ENCODE measurements around the gene CDC42SE1.
"Not testable (repeated sequence)": the region's sequence is repeated elsewhere in the genome, so short reads cannot be mapped to it uniquely, and the experiment has no call there.

The CDC42SE1 gene

GRCh38 chr1:151059109-151060006 is at the start of gene CDC42SE1:
Gene CDC42SE1 (minus strand): TSS chr1:151059622. CDS start chr1:151055730, 3,892 bp downstream.
- no peak for DNase-seq (ENCODE audit: low read depth, low spot score)

- no peak for DNase-seq (ENCODE audit: low read depth, low spot score)
These were observed 48.9 kb upstream of the CDC42SE1 start for GRCh38 chr1:151108331-151108730.

GRCh38 chr1:151106894-151107293 is 47.5 kb upstream of the CDC42SE1 start:
- no peak for DNase-seq (ENCODE audit: low read depth, low spot score)

- DNase-seq (ENCODE audit: low read depth, low spot score), result no peak
These were observed 45.2 kb upstream of the CDC42SE1 start for GRCh38 chr1:151104630-151105029.

- no peak for DNase-seq (ENCODE audit: low read depth, low spot score)
These were observed 38.7 kb upstream of the CDC42SE1 start for GRCh38 chr1:151098126-151098525.

GRCh38 chr1:151097426-151097825 is 38.0 kb upstream of the CDC42SE1 start:
- DNase-seq (ENCODE audit: low read depth, low spot score), result not testable (repeated sequence)

- no peak for DNase-seq (ENCODE audit: low read depth, low spot score)
These were observed 26.6 kb upstream of the CDC42SE1 start for GRCh38 chr1:151085953-151086559.

GRCh38 chr1:151072224-151072623 is 12.8 kb upstream of the CDC42SE1 start:
- no peak for DNase-seq (ENCODE audit: low read depth, low spot score)

GRCh38 chr1:151070474-151071276 is 11.3 kb upstream of the CDC42SE1 start, which contains the start of gene GABPB2:
Gene GABPB2 (plus strand): TSS chr1:151070761. CDS start chr1:151088190, 17,429 bp downstream.
- DNase-seq (ENCODE audit: low read depth, low spot score), result peak; percentile 94

GRCh38 chr1:151069103-151069486 is 9.7 kb upstream of the CDC42SE1 start:
- DNase-seq (ENCODE audit: low read depth, low spot score), result no peak

- DNase-seq (ENCODE audit: low read depth, low spot score), result no peak
These were observed 7.8 kb upstream of the CDC42SE1 start for GRCh38 chr1:151067185-151067584.

- no peak for DNase-seq (ENCODE audit: low read depth, low spot score)
These were observed 5.7 kb upstream of the CDC42SE1 start for GRCh38 chr1:151065089-151065645.

- DNase-seq (ENCODE audit: low read depth, low spot score), result no peak
These were observed 3.4 kb upstream of the CDC42SE1 start for GRCh38 chr1:151062741-151063371.

GRCh38 chr1:151061704-151062103 is 2.3 kb upstream of the CDC42SE1 start:
- DNase-seq (ENCODE audit: low read depth, low spot score), result no peak

GRCh38 chr1:151060657-151061421 is 1.4 kb upstream of the CDC42SE1 start:
- no peak for DNase-seq (ENCODE audit: low read depth, low spot score)

GRCh38 chr1:151060007-151060656 is 710 bp upstream of the CDC42SE1 start, which contains the start of gene MLLT11:
Gene MLLT11 (plus strand): TSS chr1:151060397. CDS start chr1:151067225, 6,828 bp downstream.
- no peak for DNase-seq (ENCODE audit: low read depth, low spot score)

- no peak for DNase-seq (ENCODE audit: low read depth, low spot score)
These were observed 730 bp downstream of the CDC42SE1 start for GRCh38 chr1:151058692-151059091.

- DNase-seq (ENCODE audit: low read depth, low spot score), result no peak
These were observed 3.3 kb downstream of the CDC42SE1 start for GRCh38 chr1:151056149-151056548.

GRCh38 chr1:151055581-151055980 is 3.8 kb downstream of the CDC42SE1 start:
- DNase-seq (ENCODE audit: low read depth, low spot score), result no peak
